Left colon (tissue), 2 donors: ENCODE results near the gene STK16. TPM values are rescaled to one million over a fixed set of nuclear protein-coding genes. Genes with fewer than 3 reads are reported as not detected.
"Not testable (repeated sequence)": the region's sequence is repeated elsewhere in the genome, so short reads cannot be mapped to it uniquely, and the experiment has no call there.

ENCODE experiments used
- ATAC-seq: fragments of 200-7000 bp; cut with Tn5 transposase; one replicate; pipeline ENCODE4 v1.9.1; 2020; ENCODE audit warnings: mild to moderate bottlenecking, moderate library complexity
- DNase-seq, 2 donors: peaks; one replicate each; pipeline ENCODE4 v3.0.0-alpha.2; 2020
- intact Hi-C, 2 donors: fragments of 100-400 bp; cut with DNase I in 1 of 2; cut with micrococcal nuclease in 1 of 2; formaldehyde crosslinking; loops; one replicate each; pipeline versions ENCODE4 v1.11.2 to v1.14.0; 2022; cut with DNase I, micrococcal nuclease
- long read RNA-seq: library from polyadenylated mRNA; unstranded; transcript quantifications from one replicate; pipeline ENCODE4 v2.0.0, GENCODE V29; 2021
- total RNA-seq, 2 donors: library from RNA; stranded (reverse); fragmentation: NEBNext Ultra II Directional; extraction: Animal tissue kit (Norgen Biotek cat#: 25700); gene quantifications; one replicate each; pipeline ENCODE4 v1.2.1, GENCODE V29; 2021
- donor health status: DM: no; HTN: no; CAD: no.
- donor health status: DM: yes; HTN: yes; CAD: no.

Gene STK16, protein sequence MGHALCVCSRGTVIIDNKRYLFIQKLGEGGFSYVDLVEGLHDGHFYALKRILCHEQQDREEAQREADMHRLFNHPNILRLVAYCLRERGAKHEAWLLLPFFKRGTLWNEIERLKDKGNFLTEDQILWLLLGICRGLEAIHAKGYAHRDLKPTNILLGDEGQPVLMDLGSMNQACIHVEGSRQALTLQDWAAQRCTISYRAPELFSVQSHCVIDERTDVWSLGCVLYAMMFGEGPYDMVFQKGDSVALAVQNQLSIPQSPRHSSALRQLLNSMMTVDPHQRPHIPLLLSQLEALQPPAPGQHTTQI
- 10 to 100 TPM; 41.9 to 42.5 TPM for total RNA-seq
- long read RNA-seq, transcript STK16-204 (8 exons, 2,868 nt) = major isoform, 5 of 9 reads
- long read RNA-seq, partial matches to known transcripts = 1 of 9 reads
- long read RNA-seq, other reads (novel, unspliced or antisense) = 1 of 9 reads

DNA sequence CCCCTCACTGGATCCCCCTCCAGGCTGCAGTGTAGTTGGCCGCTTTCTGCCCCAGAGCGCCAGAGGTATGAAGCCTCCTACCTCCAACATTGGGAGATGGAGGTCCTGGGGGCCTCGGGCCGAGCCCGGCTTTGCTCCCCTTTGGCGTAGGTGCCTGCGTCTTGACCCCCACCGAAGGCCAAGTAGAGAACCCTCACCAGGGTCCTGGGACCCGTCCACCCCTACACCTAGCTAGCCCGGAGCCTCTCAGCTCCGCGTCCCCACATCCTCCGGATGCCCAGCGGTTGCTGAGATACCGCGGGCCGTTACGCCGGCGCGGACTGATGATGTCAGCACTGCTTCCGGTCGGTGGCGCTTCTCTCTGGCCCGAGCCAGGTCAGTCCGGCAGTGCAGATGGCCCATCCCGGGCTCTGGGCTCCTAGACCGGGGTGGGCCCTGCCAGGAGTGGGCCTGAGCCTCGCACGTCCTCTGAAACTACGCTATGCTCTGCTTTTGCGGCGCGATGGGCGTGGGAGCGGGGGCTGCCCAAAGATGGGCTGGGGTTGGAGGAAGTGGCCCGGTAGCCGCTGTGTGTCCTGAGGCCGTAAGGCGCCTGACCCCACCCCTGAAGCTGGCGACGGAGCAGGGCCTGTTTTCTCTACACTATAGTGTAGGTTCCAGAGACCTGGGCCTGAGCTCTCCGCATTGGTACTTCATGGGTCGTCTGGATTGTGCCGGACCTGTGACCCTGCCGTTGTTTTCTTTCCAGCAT, at the start of gene STK16, which contains the start of gene GLB1L:
STK16 (plus strand) TSS at position 332 of the 751 bp plus-strand sequence. CDS start 521 bp downstream, outside the sequence.
GLB1L (minus strand) TSS at position 297 of the 751 bp plus-strand sequence. CDS start 1,871 bp downstream, outside the sequence.
- peak; percentile 93 to 97 for DNase-seq

DNA sequence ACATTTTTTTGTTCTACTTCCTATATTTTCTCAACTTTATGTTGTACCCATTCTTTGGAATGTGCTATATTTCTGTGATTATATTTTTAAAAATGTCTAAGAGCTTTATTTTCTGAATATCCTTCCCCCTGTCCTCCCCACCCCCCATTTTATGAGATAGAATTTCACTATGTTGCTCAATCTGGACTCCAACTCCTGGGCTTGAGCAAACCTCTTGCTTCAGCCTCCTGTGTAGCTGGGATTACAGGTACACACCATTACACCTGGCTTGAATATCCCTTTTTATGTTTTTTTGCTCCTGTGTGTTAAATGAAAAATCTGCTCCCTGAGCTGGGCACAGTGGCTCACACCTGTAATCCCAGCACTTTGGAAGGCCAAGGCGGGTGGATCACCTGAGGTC, 47.9 kb upstream of the STK16 start:
- no peak for DNase-seq
- ATAC-seq = no peak

More for the DNA sequence above, at the start of gene STK16, which contains the start of gene GLB1L:
- intact Hi-C loops = no loop called here
- peak; percentile 62 for ATAC-seq

DNA sequence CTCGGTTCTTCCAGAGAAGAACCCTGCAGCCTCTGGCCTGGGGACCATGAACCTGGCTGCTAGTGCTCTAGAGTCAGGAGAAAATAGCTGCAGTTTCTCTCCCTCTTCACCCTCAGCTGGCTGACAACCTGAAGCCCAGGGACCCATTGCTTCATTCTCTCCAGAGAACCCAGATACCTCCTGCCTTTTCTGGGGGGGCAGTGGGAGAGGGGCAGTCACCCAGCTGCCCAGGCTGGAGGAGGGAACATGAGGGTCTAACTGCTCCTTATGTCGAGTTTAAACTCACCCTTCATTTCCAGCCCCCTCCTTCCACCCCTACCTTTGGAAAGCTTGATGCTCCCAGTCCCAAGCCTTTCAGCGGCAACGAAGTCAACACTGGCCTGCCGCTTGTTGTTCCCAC, 46.3 kb upstream of the STK16 start:
- ATAC-seq (no peak), DNase-seq (no peak)
- intact Hi-C loops = no loop called here

More for the DNA sequence above, 47.9 kb upstream of the STK16 start:
- intact Hi-C loops = no loop called here

DNA sequence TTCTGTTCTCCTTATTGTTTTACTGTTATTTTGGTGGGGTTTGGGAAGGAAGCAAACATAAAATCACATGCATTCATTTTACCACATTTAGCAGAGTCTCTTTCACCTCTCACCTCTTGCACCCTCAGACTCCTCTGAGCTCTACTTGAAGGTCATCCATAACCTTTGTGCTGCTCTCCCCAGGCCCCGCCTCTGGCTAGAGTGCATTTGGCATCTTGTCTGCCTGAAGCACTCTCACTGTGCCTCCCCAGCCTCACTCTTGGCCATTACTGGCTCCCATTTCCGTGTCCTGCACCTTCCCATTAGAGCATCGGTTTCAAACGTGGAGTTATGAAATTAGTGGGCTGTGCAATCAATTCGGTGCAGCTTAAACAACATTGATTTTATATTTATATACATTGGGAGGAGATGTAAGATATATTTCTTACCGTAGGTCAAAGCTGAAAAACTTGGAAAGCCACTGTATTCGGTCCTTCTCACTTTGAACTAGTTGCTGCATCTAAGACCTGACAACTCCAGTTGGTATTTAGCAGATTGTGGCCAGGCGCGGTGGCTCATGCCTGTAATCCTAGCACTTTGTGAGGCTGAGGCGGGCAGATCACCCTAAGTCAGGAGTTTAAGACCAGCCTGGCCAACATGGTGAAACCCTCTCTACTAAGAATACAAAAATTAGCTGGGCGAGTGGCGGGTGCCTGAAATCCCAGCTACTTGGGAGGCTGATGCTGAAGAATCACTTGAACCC, 45.6 kb upstream of the STK16 start:
- intact Hi-C loops = no loop called here

DNA sequence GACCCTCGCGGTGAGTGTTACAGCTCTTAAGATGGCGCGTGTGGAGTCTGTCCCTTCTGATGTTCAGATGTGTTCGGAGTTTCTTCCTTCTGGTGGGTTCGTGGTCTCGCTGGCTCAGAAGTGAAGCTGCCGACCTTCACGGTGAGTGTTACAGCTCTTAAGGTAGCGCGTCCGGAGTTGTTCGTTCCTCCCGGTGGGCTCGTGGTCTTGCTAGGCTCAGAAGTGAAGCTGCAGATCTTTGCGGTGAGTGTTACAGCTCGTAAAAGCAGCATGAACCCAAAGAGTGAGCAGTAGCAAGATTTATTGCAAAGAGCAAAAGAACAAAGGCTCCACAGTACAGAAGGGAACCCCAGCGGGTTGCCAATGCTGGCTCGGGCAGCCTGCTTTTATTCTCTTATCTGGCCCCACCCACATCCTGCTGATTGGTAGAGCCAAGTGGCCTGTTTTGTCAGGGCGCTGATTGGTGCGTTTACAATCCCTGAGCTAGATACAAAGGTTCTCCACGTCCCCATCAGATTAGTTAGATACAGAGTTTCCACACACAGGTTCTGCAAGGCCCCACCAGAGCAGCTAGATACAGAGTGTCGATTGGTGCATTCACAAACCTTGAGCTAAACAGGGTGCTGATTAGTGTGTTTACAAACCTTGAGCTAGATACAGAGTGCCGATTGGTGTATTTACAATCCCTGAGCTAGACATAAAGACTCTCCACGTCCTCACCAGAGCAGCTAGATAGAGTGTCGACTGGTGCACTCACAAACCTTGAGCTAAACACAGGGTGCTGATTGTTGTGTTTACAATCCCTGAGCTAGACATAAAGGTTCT, 44.6 kb upstream of the STK16 start:
- intact Hi-C loops, ATAC-seq, DNase-seq: not testable (repeated sequence)

More for the DNA sequence above, 45.6 kb upstream of the STK16 start:
- no peak for ATAC-seq
- no peak for DNase-seq

DNA sequence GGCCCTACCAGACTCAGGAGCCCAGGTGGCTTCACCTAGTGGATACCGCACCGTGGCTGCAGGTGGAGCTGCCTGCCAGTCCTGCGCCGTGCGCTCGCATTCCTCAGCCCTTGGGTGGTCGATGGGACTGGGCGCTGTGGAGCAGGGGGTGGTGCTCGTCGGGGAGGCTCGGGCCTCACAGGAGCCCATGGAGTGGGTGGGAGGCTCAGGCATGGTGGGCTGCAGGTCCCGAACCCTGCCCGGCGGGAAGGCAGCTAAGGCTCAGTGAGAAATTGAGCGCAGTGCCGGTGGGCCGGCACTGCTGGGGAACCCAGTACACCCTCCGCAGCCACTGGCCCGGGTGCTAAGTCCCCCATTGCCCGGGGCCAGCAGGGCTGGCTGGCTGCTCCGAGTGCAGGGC, 43.9 kb upstream of the STK16 start:
- intact Hi-C loops, DNase-seq, ATAC-seq: not testable (repeated sequence)

DNA sequence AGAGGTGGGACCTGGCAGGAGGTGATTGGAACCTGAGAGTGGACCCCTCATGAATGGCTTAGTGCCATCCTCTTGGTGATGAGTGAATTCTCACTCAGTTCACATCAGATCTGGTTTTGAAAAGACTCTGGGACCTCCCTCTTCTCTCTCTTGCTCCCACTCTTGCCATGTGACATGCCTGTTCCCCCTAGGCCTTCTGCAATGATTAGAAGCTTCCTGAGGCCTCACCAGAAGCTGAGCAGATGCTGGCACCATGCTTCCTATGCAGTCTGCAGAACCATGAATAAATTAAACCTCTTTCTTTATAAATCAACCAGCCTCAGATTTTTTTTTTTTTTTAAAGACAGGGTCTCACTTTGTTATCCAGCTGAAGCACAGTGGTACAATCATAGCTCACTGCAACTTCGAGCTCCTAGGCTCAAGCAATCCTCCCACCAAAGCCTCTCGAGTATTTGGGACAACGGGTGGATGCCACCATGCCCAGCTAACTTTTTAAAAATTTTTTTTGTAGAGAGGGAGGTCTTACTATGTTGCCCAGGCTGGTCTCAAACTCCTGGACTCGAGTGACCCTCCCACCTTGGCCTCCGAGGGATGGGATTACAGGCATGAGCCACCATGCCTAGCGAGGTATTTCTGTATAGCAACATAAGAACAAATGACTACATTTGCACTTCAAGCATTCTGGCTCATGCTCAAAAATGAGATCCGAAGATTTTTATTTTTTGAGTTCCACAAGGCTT, 40.7 kb upstream of the STK16 start:
- ATAC-seq = no peak
- intact Hi-C loops = no loop called here
- no peak for DNase-seq

DNA sequence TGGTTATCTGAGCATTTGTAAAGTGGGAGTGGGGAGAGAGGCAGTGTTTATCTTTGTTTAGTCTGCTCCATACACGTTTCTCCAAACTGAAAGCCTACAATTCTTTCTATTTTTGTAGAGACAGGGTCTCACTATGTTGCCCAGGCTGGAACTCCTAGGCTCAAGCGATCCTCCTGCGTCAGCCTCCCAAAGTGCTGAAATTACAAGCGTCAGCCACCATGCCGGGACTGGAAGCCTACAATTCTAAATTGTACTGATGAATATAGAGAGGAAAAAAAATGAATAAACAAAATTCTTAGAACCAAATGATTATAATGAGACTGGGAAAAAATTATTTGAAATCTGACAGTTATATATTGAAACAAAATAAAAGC, 40.1 kb upstream of the STK16 start:
- ATAC-seq (no peak), DNase-seq (no peak)
- intact Hi-C loops = no loop called here

DNA sequence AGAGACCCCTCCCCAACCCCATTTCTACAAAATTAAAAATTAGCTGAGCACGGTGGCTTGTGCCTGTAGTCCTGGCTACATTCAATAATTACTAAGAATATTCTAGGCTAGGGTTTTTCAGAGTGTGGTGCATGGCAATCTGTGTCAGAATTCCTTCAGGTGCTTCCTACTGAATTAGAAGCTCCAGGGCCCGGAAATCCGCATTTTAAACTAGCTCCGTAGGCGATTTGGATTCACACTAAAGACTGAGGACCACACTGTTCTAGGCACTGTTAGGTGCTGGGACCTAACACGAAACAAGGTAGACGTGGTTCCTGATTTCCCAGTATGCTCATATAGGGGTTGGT, 39.3 kb upstream of the STK16 start:
- DNase-seq (no peak), ATAC-seq (no peak)
- intact Hi-C loops = no loop called here

DNA sequence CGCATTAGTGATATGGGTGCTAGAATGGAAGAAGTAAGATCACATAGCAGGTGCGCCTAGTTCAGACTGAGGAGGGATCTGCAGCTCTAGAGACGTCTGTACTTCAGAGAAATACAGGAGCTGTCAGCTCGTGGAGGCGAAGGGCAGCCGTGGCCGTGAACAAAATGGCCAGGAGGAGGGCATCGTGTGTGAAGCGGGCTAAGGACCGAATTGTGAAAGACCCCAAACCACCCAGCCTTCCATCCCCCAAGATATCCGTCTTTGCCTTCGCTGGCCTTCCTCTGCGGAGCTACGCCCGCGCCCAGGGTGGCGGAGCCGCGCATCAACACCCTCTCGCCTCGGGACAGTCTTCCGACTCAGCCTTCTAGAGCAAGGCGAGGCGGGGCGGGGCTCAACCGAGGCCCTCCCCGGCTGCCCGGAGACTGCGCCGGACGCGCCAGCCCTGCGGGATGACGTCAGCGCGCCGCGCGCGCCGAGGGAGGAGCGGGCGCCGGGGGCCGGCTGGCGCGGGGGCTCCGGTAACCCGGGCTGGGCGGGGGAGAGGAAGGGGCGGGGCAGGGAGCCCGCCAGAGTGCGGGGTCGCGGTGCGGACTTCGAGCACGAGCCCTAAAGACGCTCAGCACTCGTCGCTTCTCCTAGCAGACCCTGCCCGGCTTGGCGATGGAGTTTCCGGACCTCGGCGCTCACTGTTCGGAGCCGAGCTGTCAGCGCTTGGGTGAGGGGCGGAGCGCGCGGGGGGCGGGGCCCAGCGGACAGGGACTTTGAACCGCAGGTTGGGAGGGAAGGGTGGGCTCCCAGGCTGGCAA, 38.7 kb upstream of the STK16 start, which contains the start of gene ZFAND2B:
ZFAND2B (plus strand) TSS at position 455 of the 806 bp plus-strand sequence; CDS start at position 661, 206 bp downstream.
- DNase-seq (peak; percentile 94 to 97), ATAC-seq (peak; percentile 95)
- intact Hi-C loops = no loop called here

DNA sequence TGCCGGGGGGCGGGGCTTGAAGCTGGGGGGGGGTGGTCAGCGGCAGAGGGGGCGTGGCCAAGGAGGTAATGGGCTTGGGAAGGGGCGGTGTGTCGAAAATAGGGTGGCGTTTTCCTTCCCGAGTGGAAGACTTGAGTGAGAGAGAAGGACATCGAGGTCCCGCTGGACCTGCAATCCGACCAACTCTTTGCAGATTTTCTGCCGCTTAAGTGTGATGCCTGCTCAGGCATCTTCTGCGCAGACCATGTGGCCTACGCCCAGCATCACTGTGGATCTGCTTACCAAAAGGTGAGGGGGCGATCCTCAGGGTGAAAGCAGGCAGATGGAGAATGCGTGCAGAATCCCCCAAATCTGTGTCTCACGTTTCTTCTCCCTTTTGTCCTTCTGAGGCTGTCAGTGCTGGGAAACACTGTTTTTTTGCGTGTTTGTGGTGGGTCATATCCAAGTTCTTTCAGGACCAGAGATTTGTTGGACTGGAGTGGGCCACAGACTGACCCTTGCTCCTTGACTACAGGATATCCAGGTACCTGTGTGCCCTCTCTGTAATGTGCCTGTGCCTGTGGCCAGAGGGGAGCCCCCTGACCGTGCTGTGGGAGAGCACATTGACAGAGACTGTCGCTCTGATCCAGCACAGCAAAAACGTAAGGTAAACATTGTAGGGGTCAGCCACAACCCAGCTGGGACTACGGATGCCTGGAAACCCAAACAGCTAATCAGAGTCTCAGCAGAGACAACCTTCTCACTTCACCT, 38.0 kb upstream of the STK16 start:
- DNase-seq = no peak
- ATAC-seq = no peak
- intact Hi-C loops = no loop called here

DNA sequence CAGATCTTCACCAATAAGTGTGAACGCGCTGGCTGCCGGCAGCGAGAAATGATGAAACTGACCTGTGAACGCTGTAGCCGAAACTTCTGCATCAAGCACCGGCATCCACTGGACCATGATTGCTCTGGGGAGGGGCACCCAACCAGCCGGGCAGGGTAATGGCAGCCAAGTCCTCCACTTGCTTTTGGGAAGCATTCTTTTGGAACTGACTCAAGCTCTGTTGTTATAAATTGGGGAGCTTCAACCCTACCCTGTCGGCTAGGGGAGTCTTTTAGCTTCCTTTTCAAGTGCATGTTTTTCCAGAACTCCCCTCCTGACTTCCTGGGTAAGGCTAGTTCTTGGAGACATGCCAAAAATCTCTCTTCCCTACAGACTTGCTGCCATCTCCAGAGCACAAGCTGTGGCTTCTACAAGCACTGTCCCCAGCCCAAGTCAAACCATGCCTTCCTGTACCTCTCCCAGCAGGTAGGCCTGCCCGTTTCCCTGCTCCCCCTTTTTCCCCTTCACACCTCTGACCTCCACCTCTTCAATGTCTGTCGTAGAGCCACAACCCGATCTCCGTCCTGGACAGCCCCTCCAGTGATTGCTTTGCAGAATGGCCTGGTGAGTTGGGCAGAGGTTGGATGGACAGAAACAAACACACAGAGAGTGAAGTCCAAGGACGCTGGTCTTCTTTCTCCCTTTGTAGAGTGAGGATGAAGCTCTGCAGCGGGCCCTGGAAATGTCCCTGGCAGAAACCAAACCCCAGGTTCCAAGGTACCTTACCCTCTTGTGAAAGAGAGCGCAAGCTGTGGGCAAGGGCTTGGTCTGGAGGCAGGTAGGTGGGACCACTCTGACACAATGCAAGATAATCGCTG, 37.2 kb upstream of the STK16 start:
- intact Hi-C loops = no loop called here
- ATAC-seq = no peak
- no peak for DNase-seq

DNA sequence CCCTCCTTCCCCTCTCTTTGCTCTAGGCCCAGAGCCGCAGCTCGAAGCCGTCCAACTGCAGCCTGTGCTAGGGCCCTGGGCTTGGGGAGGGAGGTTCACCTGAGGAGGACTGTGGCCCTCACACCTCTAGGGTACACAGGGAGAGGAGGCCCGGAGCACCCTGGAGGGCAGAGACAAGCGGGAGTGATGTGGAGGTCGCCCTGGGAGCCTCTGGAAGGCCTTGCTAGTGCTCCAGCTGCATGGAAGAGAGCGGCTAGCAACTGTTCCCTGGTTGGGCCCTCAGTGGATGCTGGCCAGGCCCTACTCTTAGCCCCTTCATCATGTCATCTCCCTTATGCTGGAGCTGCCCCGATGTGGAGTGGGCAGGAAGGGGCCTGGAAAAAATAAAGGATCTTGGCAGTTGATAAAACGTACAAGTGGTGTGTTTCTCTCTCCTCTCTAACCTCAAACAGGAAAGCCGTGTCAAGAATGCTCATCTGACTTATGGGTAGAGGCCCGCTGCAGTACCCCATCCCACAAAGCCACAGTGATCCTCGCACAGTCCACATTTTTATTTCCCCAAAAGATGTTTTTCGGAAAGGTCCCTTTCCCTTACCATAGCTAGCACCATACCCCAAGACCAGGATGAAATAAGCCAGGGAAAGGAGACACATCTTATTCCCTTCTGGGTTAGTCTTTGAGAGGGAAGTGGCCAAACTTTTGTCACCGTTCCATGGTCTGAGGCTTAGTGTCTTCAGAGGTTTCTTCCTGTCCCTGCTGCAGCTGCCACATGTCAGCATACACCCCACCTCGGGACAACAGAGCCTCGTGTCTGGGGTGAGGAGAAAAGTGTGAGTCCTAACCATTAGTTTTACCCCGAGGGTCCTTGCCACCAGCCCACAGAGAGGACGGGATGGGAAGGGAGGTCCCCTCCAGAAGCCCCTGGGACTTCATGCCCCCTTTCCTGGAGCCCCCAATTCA, 35.8 kb upstream of the STK16 start:
- ATAC-seq = no peak
- intact Hi-C loops = no loop called here
- DNase-seq = no peak

DNA sequence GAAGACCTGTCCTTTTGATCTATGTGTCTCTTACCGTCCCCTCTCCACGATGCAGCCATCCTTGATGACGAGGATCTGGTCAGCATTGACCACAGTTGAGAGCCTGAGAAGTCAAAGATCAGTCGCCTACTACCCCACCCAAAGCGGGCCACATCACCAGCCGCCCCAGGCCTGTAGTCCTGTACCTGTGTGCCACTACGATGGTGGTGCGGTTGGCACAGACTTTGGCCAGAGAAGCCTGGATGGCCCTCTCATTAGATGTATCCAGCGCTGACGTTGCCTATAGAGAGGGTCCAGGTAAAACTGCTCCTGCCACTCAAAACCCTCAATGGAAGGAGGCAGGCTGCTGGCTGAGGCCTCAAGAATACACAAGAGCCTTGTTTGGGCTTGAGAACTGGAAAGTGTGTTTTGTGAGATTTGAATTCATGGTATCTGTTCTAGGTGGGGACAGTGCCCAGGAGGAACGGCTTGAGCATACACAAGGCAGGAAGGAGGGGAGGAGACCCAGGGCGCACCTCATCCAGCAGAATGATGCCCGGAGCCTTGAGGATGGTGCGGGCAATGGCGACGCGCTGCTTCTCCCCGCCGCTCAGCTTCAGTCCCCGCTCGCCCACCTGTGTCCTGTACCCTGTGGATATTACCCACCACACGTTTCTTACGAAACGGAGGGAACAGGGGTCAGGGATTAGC, 34.9 kb upstream of the STK16 start:
- intact Hi-C loops = no loop called here
- no peak for DNase-seq
- ATAC-seq = no peak
